Left lung (tissue), 10 donors: Measurements from ENCODE around the gene GRM7. TPM values are rescaled to one million over a fixed set of nuclear protein-coding genes. Genes with fewer than 3 reads are reported as not detected.

Experiments used
- ATAC-seq: fragments of 200-7000 bp; cut with Tn5 transposase; one replicate; pipeline ENCODE4 v1.9.1; 2020; ENCODE audit warnings: moderate library complexity
- DNase-seq, 4 donors: peaks; one replicate each; pipeline ENCODE4 v3.0.0-alpha.2; 2013 to 2020
- H3K27ac ChIP-seq, 2 donors: fragments of 200-600 bp; sonication (generic) in 1 of 2; one replicate each; pipeline versions ENCODE4 v1.5.0 to v1.8.0; 2020 to 2021
- H3K27me3 ChIP-seq, 2 donors: fragments of 200-600 bp; sonication (generic) in 1 of 2; one replicate each; pipeline versions ENCODE4 v1.5.0 to v1.8.0; 2020 to 2021
- H3K36me3 ChIP-seq, 2 donors: fragments of 200-600 bp; sonication (generic) in 1 of 2; one replicate each; pipeline versions ENCODE4 v1.5.0 to v1.8.0; 2020 to 2021
- H3K4me1 ChIP-seq, 2 donors: fragments of 200-600 bp; one replicate each; pipeline ENCODE4 v1.8.0; 2021
- H3K4me3 ChIP-seq, 2 donors: fragments of 200-600 bp; sonication (generic) in 1 of 2; one replicate each; pipeline versions ENCODE4 v1.5.0 to v1.8.0; 2020 to 2021; ENCODE audit warnings: mild to moderate bottlenecking in 1 of 2
- H3K9me3 ChIP-seq, 2 donors: fragments of 200-600 bp; sonication (generic) in 1 of 2; one replicate each; pipeline versions ENCODE4 v1.5.0 to v1.8.0; 2020 to 2021
- intact Hi-C, 2 donors: fragments of 100-400 bp; cut with DNase I; formaldehyde crosslinking; loops; one replicate each; pipeline versions ENCODE4 v1.11.2 to v1.14.2; 2022
- polyA plus RNA-seq, 6 donors: library from polyadenylated mRNA; unstranded; fragments of 120-200 nt; gene quantifications; one replicate each; pipeline ENCODE4 v1.2.1, GENCODE V29; 2013; ENCODE audit not compliant: insufficient read length in 6 of 6
- total RNA-seq, 2 donors: library from RNA; stranded (reverse); fragmentation: NEBNext Ultra II Directional; extraction: Animal tissue kit (Norgen Biotek cat#: 25700); gene quantifications; one replicate each; pipeline ENCODE4 v1.2.1, GENCODE V29; 2021
- TF ChIP-seq, protein P1 (sequence below), 2 donors: fragments of 200-600 bp; sonication (generic) in 1 of 2; IDR thresholded peaks; one replicate each; pipeline versions ENCODE4 v1.5.0 to v1.8.0; 2021; ENCODE audit warnings: antibody characterized with exemption in 2 of 2
- donor health status: DM: no; HTN: yes; CAD: no.
- donor health status: DM: no; HTN: no; CAD: no.

Gene GRM7
- total and polyA plus RNA-seq, 8 donors, result 0.04 to 0.72 (median 0.27) TPM

DNA sequence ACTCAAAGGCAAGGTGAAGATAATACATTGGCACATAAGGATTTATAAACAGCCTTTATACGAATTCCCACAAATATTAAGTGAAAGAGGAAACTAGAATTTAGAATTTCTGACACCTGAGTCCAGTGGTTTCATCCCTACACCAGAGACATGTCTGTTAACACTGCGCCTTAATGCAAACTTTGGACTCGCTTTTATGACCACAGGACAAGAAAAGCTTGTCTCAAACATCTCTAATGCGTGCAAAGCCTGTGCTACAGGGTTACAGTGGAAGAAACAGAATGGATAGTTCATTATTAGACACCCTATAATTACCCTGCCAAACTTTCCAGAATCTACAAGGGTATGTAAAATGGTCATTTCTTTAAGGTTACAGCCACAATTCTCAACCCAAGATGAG is 802.9 kb downstream of the GRM7 start:
- Histone ChIP-seq H3K27ac (no peak overlapping the region), H3K36me3 (no peaks in the 10 kb centered on the region), H3K4me3 (no peak overlapping the region), H3K9me3 (no peaks in the 10 kb centered on the region), H3K27me3 (no peaks in the 10 kb centered on the region), H3K4me1 (no peaks in the 10 kb centered on the region)
- intact Hi-C loops, result no loop called here
- ATAC-seq, result no peak
- TF ChIP-seq, protein P1, sequence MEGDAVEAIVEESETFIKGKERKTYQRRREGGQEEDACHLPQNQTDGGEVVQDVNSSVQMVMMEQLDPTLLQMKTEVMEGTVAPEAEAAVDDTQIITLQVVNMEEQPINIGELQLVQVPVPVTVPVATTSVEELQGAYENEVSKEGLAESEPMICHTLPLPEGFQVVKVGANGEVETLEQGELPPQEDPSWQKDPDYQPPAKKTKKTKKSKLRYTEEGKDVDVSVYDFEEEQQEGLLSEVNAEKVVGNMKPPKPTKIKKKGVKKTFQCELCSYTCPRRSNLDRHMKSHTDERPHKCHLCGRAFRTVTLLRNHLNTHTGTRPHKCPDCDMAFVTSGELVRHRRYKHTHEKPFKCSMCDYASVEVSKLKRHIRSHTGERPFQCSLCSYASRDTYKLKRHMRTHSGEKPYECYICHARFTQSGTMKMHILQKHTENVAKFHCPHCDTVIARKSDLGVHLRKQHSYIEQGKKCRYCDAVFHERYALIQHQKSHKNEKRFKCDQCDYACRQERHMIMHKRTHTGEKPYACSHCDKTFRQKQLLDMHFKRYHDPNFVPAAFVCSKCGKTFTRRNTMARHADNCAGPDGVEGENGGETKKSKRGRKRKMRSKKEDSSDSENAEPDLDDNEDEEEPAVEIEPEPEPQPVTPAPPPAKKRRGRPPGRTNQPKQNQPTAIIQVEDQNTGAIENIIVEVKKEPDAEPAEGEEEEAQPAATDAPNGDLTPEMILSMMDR (IDR thresholded peaks at IDR 0.05), result no peak
- no peak for DNase-seq

DNA sequence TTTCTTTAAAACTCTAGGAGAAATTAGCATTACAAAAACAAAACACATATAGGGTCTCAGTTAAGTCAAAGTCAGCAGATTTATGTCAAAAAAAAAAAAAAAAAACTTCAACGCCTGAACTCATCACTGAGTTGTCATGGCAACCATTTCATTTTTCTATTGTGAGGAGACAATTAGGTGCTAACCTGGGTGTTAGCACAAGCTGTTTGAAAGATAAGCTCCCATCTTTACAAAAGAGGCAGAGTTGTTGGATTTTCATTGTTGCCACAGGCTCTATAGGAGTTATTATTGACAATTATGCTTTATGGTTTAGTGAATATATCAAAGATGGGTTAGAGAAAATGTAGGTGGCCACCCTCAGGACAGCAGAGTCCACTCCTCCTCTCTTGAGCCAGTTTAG is 806.9 kb downstream of the GRM7 start:
- Histone ChIP-seq H3K36me3 (no peaks in the 10 kb centered on the region), H3K27ac (no peak overlapping the region), H3K9me3 (no peaks in the 10 kb centered on the region), H3K27me3 (no peaks in the 10 kb centered on the region), H3K4me1 (no peaks in the 10 kb centered on the region), H3K4me3 (no peak overlapping the region)
- DNase-seq, result no peak
- TF ChIP-seq, protein P1 (IDR thresholded peaks at IDR 0.05), result no peak
- no peak for ATAC-seq
- intact Hi-C loops, result no loop called here

DNA sequence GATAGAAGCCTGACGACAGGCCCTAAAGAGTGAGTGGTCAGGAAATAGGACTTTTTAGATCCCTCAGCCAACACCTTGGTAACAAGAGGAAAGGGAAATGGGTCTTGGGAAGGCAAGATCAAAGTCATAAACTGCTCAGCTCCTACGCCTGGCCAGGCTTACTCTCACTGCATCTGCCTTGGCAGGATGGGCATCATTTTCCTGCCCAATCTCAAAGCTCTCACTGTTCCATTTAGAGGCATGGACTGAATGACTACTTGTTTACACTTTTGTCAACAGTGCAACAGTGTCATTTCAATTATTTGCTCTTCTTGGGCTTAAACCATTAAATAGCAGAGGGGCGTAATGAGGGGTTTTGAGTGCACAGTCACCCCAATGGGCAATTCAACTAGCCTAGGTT is 808.7 kb downstream of the GRM7 start:
- DNase-seq (no peak), ATAC-seq (no peak)
- Histone ChIP-seq H3K4me1 (no peaks in the 10 kb centered on the region), H3K4me3 (no peak overlapping the region), H3K27ac (no peak overlapping the region), H3K9me3 (no peaks in the 10 kb centered on the region), H3K27me3 (no peaks in the 10 kb centered on the region), H3K36me3 (no peaks in the 10 kb centered on the region)
- intact Hi-C loops, result no loop called here
- TF ChIP-seq, protein P1 (IDR thresholded peaks at IDR 0.05), result no peak

DNA sequence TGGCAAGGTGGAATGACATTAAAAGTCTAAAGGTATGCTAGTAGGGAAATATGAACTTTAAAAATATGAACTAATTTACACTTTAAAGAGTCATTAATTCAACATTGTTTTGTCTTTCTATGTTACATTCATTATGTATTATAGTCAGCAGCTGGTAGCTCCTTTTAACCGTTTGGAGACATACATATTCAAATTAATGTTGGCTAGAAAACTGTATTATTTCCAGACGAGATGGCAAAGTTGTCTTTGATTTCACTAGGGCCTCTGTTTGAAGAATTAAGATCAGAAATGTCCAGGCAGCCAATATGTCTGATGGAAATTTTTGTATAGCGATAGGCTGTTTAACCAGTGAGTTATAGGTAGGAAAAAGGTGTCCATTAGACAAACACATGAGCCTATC is 817.6 kb downstream of the GRM7 start:
- TF ChIP-seq, protein P1 (IDR thresholded peaks at IDR 0.05), result no peak
- H3K9me3 ChIP-seq, result no peaks in the 10 kb centered on the region
- intact Hi-C loops, result no loop called here
- H3K27ac ChIP-seq, result no peak overlapping the region
- no peak overlapping the region for H3K4me3 ChIP-seq
- H3K27me3 ChIP-seq, result no peaks in the 10 kb centered on the region
- ATAC-seq (no peak), DNase-seq (no peak)
- no peaks in the 10 kb centered on the region for H3K36me3 ChIP-seq
- peaks cover 9 to 11% of the 10 kb centered on the region in 2 donors for H3K4me1 ChIP-seq

DNA sequence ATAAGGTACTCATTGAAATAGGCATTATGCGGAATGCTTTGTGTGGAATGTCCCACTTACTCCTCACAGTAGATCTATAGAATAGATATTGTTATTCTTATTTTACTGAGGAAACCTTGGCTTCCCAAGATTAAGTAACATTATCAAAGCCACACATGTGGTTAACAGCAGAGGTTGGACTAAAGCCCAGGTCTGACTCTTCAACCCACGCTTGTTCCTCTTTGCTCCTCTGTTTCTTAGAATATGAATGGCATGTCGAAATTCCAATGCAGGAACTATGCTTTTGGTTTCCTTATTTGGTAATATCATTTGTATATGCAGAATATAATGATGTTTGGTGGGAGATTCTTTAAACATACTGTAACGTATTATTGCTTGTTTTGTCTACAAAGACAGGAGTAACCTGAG is 821.9 kb downstream of the GRM7 start:
- no peaks in the 10 kb centered on the region for H3K36me3 ChIP-seq
- no peak overlapping the region for H3K4me3 ChIP-seq
- peak in 3 of 4 donors; percentile 31 to 72 (median 72) for DNase-seq
- H3K4me1 ChIP-seq, result peaks cover 20 to 21% of the 10 kb centered on the region in 2 donors
- no peaks in the 10 kb centered on the region for H3K27me3 ChIP-seq
- peaks cover 0 to 6% of the 10 kb centered on the region in 2 donors for H3K9me3 ChIP-seq
- TF ChIP-seq, protein P1 (IDR thresholded peaks at IDR 0.05), result no peak
- H3K27ac ChIP-seq, result peak overlapping the region in 1 of 2 donors; percentile 34
- ATAC-seq, result peak; percentile 92
- intact Hi-C loops, result no loop called here
